GM18517 (cell line): ENCODE data around the gene ITGB7.
"Not testable (repeated sequence)": the region's sequence is repeated elsewhere in the genome, so short reads cannot be mapped to it uniquely, and the experiment has no call there.

Experiments used
- ATAC-seq: cut with Tn5 transposase; IDR thresholded peaks from one replicate; pipeline ENCODE4 v1.9.1; 2021; ENCODE audit warnings: mild to moderate bottlenecking, moderate library complexity; ENCODE audit not compliant: unreplicated experiment

ITGB7 gene

GRCh38 chr12:53217931-53218307 lies 10.9 kb upstream of the ITGB7 start:
- no peak for ATAC-seq

GRCh38 chr12:53217051-53217930 lies 10.2 kb upstream of the ITGB7 start:
- ATAC-seq: no peak

GRCh38 chr12:53215497-53215896 lies 8.4 kb upstream of the ITGB7 start:
- ATAC-seq: no peak

- ATAC-seq: no peak
Observed at GRCh38 chr12:53214687-53215455, 7.8 kb upstream of the ITGB7 start.

GRCh38 chr12:53214221-53214620 lies 7.2 kb upstream of the ITGB7 start:
- ATAC-seq: no peak

GRCh38 chr12:53213348-53213747 lies 6.3 kb upstream of the ITGB7 start:
- no peak for ATAC-seq

GRCh38 chr12:53212931-53213330 lies 5.9 kb upstream of the ITGB7 start:
- no peak for ATAC-seq

DNA sequence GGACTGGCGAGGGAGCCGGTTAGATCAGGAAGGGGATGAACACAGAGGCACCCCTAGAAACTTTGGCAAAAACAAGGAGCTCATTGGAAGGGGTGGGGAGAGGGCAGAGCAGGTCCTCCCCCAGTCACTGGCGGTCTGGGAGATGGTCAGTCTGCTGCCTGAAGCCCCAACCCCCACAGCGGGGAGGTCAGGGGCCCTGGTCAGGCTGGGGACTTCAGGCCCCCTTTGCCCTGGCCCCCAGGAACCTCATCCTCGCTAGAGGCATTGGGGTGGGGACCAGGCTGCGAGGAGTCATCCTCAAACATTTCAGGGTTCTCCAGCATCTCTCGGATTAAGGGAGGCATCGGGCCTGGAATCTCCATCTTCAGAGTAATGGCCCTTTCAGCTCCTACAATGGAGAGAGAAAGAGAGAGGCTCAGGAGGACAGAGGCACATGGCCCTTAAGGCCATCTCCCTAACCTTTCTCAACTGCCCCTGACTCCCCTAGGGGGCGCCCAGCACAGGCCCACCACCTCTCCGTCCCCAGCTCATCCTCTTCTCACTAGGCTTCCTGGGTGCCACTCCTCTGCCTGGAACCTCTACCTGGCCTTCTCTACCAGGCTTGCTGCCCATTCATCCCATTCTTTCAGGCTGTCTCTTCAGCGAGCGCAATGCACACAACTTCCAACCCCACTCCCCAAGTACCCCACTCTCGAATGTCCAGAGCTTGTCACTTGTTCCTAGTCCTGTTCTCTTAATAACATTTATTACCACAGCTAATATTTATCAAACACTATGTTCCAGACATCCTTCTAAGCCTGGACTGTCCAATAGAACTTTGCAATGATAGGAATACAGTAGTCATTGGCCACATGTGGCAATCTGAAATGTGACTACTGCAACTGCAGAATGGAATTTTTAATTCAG lies 4.7 kb upstream of the ITGB7 start:
- ATAC-seq: no peak

GRCh38 chr12:53210843-53211242 lies 3.8 kb upstream of the ITGB7 start:
- ATAC-seq: no peak

DNA sequence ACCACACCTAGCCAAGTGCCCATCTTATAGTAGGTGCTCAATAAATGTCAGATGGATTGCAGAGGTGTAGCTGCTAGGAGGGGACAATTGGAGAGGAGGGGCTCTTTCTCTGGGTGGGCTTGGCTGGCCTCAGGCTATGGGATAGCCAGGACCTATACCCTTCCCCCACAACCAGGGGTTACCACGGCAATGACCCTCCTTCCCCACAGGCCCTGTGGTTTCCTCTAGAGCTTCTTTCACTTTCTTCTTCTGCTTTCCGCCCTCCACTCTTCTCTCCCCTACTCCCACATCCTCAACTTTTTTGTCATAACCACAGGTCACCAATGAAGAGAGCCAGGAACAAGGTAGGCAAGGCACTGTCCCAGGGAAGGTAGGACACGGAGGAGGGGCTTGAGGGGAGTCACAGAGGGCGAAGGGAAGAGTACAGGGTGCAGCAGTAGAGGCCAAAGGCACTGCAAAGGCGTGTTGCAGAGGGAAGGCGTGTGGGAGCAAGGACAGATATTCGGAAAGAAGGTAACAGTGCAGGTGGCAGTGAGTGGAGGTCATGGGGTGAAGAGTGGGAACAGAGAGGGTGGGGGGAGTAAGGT lies 1.9 kb upstream of the ITGB7 start:
- peak; percentile 40 for ATAC-seq

DNA sequence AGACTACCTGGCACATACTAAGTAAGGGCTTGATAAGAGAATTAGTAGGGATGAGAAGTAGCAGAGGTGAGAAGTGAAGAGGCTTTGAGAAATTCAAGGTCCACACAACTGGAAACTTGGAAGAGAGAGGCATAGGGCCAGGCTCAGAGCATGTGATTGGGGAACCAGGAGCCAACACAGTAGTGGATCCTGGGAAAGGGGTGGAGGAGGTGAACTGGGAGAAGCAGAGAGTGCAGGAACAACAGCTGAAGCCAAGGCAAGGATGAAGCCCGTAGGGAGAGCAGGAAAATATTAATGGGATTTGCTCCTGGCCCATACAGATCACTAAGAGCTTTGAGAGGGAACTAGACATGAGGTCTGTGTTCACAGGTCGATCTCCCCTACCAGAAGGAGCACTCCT lies 1.4 kb upstream of the ITGB7 start:
- ATAC-seq: no peak

DNA sequence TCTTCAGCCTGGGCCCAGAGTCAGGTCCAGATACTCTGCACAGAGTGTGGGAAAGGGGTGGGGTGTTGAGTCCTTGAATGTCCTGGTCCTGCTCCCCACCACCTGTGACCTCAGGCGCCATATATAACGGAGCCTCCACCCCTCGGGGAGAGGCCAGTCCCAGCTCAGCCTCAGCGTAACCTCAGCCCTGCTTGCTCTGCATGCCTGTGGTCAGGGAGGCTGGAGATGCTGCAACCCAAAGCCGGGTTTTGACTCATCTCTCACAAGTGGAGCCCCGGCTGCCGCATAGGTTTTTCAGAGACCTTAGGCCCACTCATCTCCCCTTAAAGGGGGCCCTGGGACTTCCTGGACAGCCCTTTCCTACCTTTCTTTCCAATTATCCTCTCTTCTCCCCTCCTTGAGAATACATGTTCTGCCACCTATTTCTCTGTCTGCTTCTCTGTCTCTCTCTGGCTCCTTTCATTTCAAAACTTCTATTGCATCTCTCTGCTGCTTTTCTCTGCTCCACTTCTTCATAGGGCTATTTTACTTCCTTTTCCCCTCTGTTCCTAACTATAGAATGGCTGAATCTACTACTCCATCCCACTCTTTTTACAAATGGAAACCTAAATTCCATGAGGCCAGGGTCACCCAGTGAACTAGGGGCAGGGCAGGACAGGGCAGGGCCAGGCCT lies 1.2 kb downstream of the ITGB7 start:
- ATAC-seq: peak; percentile 65

GRCh38 chr12:53204351-53204750 lies 2.7 kb downstream of the ITGB7 start:
- no peak for ATAC-seq

- ATAC-seq: not testable (repeated sequence)
Observed at GRCh38 chr12:53202316-53202715, 4.7 kb downstream of the ITGB7 start.

DNA sequence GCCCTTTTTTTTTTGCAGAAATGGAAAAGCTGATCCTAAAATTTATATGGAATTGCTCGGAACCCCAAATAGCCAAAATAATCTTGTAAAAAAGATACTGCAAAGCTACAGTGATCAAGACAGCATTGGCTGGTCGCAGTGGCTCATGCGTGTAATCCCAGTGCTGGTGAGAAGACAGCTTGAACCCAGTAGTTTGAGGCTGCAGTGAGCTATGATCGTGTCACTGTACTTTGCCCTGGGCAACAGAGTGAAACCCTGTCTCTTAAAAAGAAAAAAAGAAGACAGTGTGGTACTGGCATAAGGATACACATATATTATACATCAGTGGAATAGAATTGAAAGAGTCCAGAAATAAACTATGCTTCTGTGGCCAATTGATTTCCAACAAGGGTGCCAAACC lies 5.4 kb downstream of the ITGB7 start:
- no peak for ATAC-seq

- no peak for ATAC-seq
Observed at GRCh38 chr12:53201177-53201541, 5.9 kb downstream of the ITGB7 start.

DNA sequence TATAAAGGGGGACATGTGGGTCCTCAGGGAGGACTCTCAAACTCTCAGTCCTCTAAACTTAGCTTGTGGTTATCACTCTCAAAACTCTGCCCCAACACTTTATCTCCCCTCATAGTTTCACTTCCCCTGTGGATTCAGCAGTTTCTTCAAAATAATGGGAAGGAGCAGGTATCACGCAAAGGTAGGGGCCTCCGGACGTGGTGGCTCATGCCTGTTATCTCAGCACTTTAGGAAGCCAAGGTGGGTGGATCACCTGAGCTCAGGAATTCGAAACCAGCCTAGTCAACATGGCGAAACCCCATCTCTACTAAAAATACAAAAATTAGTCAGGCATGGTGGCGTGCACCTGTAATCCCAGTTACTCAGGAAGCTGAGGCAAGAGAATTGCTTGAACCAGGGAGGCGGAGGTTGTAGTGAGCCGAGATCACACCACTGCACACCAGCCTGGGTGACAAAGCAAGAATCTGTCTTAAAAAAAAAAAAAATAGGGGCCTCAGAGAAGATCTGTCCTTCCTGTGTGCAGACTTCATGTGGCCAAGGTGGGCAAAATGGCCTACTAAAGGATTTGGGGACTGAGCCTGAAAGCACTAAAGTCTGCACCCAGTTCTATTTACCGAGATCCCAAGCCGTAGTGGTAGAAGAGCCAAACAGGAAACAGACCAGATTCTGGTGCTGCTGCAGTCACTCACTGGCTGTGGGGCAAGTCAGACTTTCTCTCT lies 6.4 kb downstream of the ITGB7 start:
- ATAC-seq: peak; percentile 52

GRCh38 chr12:53200107-53200457 lies 7.0 kb downstream of the ITGB7 start:
- ATAC-seq: peak; percentile 30

DNA sequence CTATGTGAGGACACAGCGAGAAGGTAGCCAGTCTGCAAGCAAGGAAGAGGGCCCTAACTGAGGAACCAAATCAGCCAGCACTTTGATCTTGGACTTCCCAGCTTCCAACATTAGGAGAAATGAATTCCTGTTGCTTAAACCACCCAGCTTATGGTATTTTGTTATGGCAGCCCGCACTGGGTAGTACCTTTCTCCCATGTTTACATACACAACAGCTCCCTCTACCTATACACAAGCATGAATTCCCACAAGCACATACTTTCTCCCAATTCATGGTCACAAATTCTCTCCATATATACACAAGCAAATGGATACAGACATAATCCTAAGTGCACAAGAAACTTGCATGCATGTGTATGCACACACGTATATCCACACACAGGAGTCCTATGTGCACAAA lies 7.4 kb downstream of the ITGB7 start:
- ATAC-seq: peak; percentile 7
